Measurements from ENCODE around the gene LMAN1.

DNA sequence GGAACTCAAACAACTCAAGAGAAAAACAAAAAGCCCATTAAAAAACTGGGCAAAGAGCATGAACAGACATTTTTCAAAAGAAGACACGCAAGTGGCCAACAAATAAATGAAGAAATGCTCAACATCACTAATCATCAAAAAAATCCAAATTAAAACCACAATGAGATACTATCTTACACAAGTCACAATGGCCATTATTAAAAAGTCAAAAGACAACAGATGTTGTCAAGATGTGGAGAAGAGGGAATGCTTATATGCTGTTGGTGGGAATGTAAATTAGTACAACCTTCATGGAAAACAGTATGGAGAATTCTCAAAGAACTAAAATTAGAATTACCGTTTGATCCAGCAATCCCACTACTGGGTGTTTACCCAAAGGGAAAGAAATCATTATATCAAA lies 15.1 kb downstream of the LMAN1 start:
- TF ChIP-seq, protein P1, sequence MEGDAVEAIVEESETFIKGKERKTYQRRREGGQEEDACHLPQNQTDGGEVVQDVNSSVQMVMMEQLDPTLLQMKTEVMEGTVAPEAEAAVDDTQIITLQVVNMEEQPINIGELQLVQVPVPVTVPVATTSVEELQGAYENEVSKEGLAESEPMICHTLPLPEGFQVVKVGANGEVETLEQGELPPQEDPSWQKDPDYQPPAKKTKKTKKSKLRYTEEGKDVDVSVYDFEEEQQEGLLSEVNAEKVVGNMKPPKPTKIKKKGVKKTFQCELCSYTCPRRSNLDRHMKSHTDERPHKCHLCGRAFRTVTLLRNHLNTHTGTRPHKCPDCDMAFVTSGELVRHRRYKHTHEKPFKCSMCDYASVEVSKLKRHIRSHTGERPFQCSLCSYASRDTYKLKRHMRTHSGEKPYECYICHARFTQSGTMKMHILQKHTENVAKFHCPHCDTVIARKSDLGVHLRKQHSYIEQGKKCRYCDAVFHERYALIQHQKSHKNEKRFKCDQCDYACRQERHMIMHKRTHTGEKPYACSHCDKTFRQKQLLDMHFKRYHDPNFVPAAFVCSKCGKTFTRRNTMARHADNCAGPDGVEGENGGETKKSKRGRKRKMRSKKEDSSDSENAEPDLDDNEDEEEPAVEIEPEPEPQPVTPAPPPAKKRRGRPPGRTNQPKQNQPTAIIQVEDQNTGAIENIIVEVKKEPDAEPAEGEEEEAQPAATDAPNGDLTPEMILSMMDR (IDR thresholded peaks at IDR 0.05) = no peak
- no peak for TF ChIP-seq EP300 (IDR thresholded peaks at IDR 0.05)
- TF ChIP-seq POLR2A (IDR thresholded peaks at IDR 0.05) = no peak

All from tibial nerve (tissue), 4 donors.